Testis (tissue), 2 donors: Measurements from ENCODE around the gene PYROXD2.

ENCODE experiments used
- CTCF ChIP-seq, 3 experiments: fragments of 450-650 bp in 2 of 3; fragments of 200-600 bp in 1 of 3; sonication (generic) in 1 of 3; IDR thresholded peaks; one replicate each; pipeline ENCODE4 v1.5.1; 2016 to 2019; ENCODE audit warnings: antibody characterized with exemption in 3 of 3, mild to moderate bottlenecking in 2 of 3, moderate library complexity in 1 of 3
- POLR2A ChIP-seq: fragments of 450-650 bp; IDR thresholded peaks from one replicate; pipeline ENCODE4 v1.6.1; 2017; ENCODE audit warnings: antibody characterized with exemption, mild to moderate bottlenecking, moderate library complexity

GRCh38 chr10:98349508-98349922 lies 65.5 kb downstream of the PYROXD2 start:
- TF ChIP-seq CTCF (IDR thresholded peaks at IDR 0.05), result no peak
- no peak for TF ChIP-seq POLR2A
